HG03469 (cell line): Measurements from ENCODE around the gene P4HA3.

ENCODE experiments used
- ATAC-seq: cut with Tn5 transposase; IDR thresholded peaks from one replicate; pipeline ENCODE4 v1.9.1; 2021; ENCODE audit warnings: mild to moderate bottlenecking, moderate library complexity, moderate number of reproducible peaks; ENCODE audit not compliant: unreplicated experiment

P4HA3 gene

DNA sequence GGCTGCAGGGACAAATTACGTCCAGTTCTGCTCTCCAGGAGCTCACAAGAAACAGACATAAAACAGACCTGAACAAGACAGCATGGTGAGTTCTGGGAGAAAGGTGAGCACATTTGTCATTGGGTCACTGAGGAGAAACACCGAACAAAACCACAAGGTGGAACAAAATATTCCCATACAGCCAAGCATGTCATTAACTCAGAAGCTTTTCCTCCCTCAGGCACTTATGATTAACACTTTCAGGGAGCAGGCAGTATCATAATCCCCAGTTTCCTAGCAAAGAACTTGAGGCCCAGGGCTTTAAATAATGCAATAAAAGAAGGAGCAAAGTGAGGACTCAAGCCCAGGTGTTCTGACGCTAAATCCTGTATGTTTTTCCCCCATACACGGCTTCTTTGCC lies 43.0 kb downstream of the P4HA3 start:
- no peak for ATAC-seq

DNA sequence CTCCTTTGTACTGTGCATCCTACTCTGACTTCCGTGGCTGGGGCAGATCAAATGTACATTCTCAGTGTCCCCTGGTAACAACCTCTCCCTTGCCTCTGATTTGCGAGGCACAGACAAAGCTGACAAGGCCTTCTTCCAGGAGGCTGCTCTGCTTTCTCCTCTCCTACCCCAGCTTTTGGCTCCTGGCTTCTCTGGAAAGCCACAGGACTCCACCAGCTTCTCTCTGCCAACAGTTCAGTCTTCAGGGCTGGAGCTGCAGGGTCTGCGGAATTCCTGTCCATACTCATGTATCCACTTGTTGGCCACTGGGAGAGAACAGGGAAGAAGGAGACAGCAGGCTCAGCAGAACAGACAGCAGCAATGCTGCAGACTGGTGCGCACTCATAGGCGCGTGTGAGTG lies 44.4 kb downstream of the P4HA3 start:
- ATAC-seq: no peak

DNA sequence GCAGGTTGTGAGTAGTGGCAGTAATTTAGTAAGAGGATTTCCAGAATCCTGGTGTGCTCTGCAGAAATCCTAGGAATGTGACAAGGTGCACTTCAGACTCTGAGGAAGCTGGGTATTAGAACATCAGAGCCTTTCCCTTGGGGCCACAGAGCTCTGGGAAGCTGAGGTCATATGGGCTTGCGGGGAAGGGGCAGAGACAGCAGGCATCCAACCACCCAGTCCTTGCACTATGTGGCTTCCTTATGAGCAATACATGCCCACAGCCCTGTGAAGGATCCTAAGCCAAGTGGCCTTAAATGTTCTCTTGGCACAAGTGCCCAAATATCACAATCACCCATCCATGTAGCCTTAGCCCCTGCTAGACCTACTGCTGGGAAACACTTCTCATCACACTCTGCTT lies 46.2 kb downstream of the P4HA3 start:
- ATAC-seq: no peak

DNA sequence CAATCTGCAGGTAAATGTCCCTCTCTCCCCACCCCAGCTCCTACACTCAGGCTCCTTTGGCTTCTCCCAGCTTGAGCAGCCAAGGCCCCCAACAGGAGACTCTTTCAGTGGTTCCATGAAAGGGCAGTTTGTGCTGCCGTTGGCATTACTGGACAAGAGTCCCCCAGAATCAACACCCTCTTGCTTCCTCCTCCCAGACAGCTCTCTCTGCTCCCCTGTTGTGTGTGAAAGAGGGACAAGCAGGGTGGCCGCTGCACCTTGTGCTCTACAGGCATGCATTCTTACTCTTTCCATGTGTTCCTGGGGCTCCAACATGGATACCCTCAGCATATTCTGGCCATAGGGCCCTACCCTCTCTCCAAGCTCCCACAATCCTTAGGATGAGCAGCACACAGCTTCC lies 48.7 kb downstream of the P4HA3 start:
- no peak for ATAC-seq

DNA sequence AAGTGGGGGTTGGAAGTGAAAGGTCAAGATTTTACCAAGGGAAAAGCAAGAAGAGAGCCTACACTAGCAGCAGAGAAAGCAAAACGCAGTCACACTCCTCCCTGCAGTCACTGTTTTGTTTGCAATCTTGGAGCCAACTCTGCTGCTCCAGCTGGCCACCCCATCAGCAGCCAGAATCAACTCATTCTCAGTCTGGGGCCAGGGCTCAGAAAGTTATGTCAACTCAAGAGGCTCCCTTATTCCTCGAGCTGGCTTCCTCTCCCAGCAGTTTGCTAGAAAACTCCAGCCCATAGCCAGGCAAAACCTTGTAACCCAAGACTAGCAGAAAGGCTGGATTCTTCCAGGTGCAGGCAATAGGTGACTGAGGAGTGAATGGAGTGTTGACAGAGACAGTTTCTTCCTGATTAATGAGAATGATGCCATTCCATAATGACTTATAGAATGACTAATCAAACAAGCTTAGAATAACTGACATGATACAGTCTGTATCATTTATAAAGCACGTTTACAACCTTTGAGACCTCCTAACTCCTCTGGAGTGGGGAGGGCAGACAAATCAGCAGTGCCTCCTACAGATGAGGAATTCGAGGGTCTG lies 53.4 kb downstream of the P4HA3 start:
- no peak for ATAC-seq

DNA sequence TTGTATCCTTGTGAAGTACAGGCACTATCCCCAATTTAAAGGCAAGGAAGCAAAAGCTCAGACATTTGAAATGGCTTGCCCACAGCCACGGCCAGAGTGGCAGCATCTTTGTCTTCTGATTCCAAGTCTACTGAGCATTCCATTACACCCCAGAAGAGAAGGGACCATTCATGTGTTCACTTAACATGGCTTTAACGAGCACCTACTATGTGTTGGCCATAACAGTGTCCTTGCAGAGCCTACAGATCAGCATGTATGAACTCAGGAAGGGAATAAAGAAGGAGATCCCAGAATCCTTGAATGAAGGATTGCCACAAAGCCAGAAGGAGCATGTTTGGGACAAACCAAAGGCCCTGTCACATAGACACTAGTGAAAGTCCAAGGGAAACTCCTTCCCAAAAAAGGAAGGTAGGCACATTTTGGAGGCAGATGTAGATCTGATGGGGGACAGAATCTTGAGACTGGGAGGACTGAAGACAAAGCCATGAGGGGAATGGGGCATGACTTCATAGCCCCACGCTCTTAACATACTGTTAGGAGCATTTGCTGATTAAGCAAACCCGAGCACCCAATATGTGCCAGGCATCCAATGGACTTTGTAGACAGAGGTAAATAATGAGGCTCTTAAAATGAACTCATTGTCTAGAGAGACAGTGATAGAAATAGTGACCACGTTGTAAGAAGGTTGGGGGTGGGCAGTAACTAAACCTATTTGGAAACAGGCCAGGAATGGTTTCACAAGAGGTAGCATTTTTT lies 54.9 kb downstream of the P4HA3 start:
- ATAC-seq: no peak

DNA sequence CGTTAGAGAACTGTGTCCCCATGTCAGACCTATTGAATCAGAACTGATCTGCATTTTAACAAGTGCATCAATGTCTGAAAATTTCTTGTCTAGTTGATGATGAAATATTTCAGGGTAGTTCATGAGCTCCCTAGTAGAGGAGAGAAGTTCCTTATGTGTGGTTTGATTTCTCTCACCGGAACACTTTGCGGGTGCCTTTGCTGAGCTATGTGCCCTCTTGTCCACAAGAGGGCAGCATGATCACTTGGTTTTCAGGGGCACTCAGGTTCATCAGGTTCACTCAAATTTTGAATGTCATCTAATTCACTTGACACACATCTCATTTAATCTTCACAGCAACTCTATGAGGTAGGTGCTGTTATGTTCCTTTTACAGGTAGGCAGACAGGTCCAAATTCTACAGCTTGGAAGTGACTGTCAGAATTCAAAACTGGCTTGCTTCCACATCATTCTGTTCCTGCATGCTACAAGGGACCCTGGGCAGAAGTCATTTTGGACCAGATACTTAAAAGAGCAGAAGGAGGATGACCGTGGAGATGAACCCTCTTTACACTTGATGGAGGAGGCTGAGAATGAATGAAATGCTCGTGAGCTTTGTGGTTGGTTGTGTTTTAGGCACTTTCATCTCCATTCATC lies 55.6 kb downstream of the P4HA3 start:
- no peak for ATAC-seq

DNA sequence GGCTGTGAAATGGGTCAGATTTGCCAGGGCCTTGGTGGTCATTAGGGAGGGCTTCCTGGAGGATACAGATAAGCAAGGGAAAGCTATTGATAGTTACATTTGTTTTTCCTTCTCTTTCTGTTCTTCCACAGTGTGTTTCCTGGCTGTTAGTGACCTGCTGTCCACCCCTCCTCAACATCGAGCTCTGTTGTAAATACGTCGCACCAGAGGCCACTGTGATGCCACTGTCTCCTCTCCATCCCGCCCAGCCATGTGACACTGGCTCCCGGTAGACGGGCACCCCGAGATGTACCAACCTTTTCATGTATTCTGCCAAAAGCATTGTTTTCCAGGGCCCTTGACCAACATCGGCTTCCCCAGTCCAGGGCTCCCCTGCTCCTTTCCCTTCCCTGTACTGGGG lies 58.1 kb downstream of the P4HA3 start:
- ATAC-seq: no peak

DNA sequence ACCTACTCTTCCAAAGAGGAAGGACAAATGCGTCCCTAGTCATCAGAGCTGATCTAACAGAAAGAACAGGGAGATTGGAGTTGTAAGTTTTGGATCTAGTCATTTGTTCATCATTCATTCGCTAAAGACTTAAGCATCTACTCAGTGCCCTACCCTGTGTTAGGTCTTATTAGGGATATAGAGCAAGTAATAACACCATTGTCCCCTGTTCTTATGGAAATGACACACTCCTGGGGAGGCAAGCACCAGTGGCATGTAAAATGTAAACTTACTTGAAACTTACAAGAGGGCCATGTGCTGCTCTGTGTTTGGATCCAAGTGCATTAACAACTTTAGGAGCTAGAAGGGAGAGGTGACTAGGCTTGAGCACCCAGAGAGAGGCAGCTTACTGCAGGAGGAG lies 61.9 kb downstream of the P4HA3 start:
- no peak for ATAC-seq

DNA sequence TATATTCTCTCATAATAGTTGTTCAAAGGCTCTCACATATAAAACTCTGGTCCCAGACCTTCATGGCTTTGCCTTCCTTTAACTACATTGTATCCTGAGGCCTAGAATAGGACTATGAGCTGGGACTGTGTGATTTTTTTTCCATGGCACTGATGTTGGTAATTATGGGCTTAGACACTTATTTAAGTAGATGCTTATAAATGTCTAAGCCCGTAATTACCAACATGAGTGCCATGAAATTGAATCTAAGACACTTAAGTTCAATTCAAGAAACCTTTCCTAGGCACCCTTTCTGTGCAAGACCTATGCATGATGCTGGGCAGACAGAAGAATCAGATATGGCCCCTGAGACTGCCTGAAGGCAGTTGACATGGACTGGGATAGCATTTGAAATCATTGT lies 63.0 kb downstream of the P4HA3 start:
- no peak for ATAC-seq

DNA sequence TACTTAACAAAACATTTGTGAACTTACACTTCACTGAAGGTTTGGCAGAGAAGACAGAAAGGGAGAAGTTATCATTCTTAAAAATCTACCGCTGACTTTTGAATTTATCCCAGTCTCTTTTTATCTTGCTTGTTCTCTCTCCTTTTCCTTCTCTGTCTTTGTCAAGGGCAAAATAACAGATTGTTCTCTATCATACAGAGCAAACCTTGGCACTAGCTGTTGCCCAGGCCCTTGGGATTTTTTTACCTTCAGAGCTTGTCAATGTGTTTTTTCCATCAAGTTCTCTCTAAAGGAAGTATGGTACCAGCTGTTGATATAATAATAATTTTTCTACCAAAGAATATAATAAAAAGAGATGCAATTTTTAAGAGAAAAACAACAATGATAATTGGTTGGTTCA lies 73.2 kb downstream of the P4HA3 start:
- ATAC-seq: no peak

DNA sequence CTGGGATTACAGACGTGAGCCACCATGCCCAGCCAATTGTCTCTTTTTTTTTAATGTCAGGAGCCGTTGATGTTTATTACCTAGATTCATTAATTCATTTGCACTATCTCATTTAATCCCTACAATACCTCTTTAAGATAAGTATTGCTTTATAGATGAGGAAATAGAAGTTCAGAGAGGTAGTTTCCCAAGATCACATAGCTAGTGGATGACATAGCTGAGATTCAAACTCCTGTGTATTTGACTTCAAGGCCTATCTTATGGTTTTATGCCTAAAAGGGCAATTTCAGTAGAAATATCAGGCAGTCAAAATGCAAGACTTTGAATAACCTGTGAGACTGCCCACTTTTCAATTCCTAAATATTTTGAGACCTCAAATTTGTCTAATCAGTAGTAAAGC lies 73.9 kb downstream of the P4HA3 start:
- ATAC-seq: no peak

DNA sequence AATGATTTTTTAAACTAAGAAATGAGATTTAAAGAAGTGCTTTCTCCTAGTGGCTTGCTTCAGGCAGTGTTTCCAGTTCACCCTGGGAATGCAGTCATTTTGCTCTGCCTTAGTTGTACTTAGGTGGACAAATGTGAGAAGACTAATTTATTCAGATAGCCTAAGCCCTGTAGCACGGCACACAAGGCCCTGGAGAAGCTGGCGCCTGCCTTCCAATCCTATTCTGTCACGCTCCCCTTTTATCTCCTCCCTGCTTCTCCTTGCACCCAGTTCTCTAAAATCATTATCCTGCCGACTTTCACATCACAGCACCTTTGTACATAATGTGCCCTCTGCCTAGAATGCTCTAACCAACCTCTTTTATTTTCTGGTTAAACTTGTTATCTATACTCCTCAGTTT lies 76.3 kb downstream of the P4HA3 start:
- no peak for ATAC-seq

DNA sequence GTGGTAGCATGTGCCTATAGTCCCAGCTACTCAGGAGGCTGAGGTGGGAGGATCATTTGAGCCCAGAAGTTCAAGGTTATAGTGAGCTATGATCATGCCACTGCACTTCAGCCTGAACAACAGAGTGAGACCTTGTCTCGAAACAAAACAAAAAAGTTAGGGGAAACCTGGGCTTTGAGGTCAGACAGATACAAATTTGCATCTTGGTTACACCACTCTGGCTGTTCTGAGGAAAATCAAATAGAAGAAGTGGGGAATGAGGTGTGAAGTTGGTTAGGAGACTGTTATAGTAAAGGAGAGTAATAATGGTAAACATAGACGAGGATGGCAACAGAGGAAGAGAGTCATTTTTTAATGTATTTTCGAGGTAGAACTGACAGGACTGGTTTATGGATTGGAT lies 77.8 kb downstream of the P4HA3 start:
- ATAC-seq: no peak

DNA sequence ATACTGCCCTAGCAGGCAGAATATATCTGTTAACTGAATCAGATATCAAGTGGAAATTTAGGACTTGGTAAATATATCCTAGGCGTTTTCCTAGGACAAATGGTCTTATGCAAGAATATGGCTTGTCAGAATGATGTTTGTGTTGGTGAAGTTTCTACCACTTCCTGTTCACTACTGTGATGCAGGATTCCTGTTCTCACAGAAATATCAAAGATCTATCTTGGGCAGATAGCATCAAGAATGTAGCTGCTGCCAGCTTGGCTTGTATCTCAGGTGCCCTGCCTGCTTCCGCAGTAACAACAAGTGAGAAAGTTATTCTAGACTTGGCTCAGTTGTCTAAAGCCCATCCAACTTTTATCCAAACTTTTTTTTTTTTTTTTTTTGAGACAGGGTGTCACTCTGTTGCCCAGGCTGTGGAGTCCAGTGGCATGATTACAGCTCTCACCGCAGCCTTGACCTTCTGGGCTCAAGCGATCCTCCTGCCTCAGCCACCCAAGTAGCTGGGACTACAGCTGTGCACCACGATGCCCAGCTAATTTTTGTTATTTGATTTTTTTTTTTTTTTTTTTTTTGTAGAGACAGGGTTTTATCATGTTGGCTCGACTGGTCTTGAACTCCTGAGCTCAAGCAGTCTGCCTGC lies 79.0 kb downstream of the P4HA3 start:
- ATAC-seq: no peak

DNA sequence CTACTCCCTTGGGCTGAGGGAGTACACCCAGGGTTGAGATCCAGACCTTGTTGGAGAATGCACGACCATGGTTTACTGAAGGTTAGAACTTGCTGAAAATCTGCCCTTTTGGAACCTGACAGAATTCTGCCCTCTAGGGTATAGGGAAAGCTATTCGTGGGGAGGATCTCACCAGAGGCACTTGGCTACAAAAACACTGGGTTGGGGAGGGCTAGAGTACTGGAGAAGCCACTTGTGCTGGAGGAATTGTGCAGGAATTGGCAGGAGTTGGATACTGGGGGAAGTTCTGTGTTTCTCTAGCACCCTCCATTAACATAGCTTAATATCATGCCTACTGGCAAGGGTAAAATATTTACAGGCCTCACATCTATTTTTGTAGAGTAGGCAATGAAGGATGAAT lies 84.5 kb downstream of the P4HA3 start:
- no peak for ATAC-seq

DNA sequence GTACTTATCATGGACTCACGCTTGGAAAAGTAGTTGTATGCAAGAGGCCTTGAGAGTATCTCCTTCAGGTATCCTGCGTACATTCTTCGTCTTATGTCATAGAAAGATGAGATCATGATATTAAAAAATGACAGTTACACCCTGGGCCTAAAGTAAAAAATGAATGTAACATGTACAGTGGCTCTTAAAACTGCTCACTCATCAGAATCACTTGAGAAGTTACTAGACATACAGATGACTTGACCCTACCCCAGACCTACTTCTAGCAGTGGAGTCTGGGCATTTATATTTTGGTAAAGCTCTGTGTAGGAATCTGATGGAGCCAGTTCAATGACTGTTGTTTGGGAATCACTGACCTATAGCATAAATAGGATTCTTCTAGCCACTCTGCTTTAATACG lies 85.9 kb downstream of the P4HA3 start:
- ATAC-seq: no peak

DNA sequence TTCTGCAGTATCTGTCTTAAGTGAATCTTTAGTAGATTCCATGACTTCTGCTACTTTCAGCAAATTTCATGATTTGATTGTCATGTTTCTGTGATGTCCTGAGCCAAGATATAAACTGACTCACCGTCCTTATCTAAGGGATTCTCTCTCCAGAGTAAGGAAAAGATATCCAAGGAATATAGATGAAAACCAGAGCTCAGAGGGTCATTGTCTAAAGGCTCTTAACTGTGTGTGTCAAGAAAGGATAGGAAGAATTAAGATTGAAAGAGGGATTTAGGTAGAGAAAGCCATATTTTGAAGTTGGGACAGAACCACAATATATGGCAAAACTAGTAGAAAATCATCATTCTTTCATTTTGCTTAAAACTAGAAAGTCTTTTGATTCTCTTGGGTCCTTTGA lies 89.6 kb downstream of the P4HA3 start:
- no peak for ATAC-seq

DNA sequence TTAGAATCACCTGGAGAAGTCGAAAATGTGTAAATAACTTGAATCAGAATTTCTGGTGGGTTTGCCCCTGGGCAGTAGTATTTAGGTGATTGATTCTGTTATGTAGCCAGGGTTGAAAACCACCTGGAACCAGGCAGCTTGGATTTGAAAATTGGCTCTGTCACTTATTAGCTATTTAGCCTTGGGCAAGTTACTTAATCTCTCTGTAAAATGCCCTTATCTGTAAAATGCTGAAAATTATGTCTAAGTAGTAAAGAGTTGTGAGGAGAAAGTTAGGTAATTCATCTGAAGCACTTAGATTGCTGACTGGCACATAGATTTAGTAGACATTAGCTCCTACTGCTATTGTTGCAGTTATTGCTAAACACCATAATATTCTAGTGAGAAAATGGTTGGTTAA lies 91.1 kb downstream of the P4HA3 start:
- ATAC-seq: no peak
